B cell (primary cell): Measurements from ENCODE around the gene STYX. TPM values are rescaled to one million over a fixed set of nuclear protein-coding genes. Genes with fewer than 3 reads are reported as not detected.
A peak's percentile ranks its signal among the peaks of the same experiment; 100 is the strongest.

ENCODE experiments used
- ATAC-seq: fragments of 200-7000 bp; cut with Tn5 transposase; one replicate; pipeline ENCODE4 v1.10.0; 2021; ENCODE audit warnings: low read depth, mild to moderate bottlenecking, moderate number of reproducible peaks, moderate library complexity
- CTCF ChIA-PET: fragments of 350-600 bp; sonication (Branson Sonifier 250); formaldehyde crosslinking; loops from one replicate; lab custom pipeline; 2021; ENCODE audit warnings: antibody characterized with exemption, inconsistent platforms; lab: Charles Lee
- POLR2A ChIA-PET: fragments of 350-600 bp; sonication (Branson Sonifier 250); formaldehyde crosslinking; loops from one replicate; lab custom pipeline; 2021; ENCODE audit warnings: antibody characterized with exemption; lab: Charles Lee
- DNase-seq: peaks from one replicate; pipeline ENCODE4 v3.0.0; 2013
- H2AFZ ChIP-seq: 2 replicates; pipeline ENCODE4 v1.6.1; 2012; ENCODE audit warnings: mild to moderate bottlenecking, low read depth, low read length; ENCODE audit not compliant: insufficient read depth, poor library complexity, severe bottlenecking
- H3K27ac ChIP-seq, 2 donors: 1 replicate in 1 of 2; 2 replicates in 1 of 2; pipeline ENCODE4 v1.5.1; 2012 to 2013; ENCODE audit warnings: low read length in 2 of 2, mild to moderate bottlenecking in 2 of 2, moderate library complexity in 1 of 2
- H3K27me3 ChIP-seq, 4 experiments: fragments of 200-600 bp in 1 of 4; sonication (generic) in 1 of 4; replicated peaks in 1 of 4; 1 replicate in 2 of 4; 2 replicates in 2 of 4; pipeline versions ENCODE4 v1.6.1 to v1.7.0; 2013 to 2016; ENCODE audit warnings: low read length in 3 of 4, mild to moderate bottlenecking in 2 of 4, mixed read lengths in 1 of 4, moderate library complexity in 1 of 4; ENCODE audit not compliant: insufficient read depth in 4 of 4, control insufficient read depth in 3 of 4; ENCODE audit errors: control extremely low read depth in 1 of 4
- H3K36me3 ChIP-seq, 2 experiments: replicated peaks in 1 of 2; 1 replicate in 1 of 2; 2 replicates in 1 of 2; pipeline versions ENCODE4 v1.6.1 to v1.7.1; 2013; ENCODE audit warnings: low read length in 1 of 2; ENCODE audit not compliant: insufficient read depth in 2 of 2, control insufficient read depth in 1 of 2; ENCODE audit errors: control extremely low read depth in 1 of 2, extremely low read depth in 1 of 2
- H3K4me1 ChIP-seq, 2 donors: fragments of 200-600 bp in 1 of 2; sonication (generic) in 1 of 2; 1 replicate in 1 of 2; 2 replicates in 1 of 2; pipeline versions ENCODE4 v1.5.1 to v1.6.1; 2013 to 2017; ENCODE audit warnings: low read length in 2 of 2; ENCODE audit not compliant: control insufficient read depth in 2 of 2, insufficient read depth in 2 of 2
- H3K4me2 ChIP-seq: replicated peaks from 2 replicates; pipeline ENCODE3; 2012; ENCODE audit warnings: mild to moderate bottlenecking, low read depth, low read length; ENCODE audit not compliant: poor library complexity, severe bottlenecking
- H3K4me3 ChIP-seq, 5 experiments: fragments of 200-600 bp in 1 of 5; sonication (generic) in 1 of 5; 1 replicate in 3 of 5; 2 replicates in 2 of 5; pipeline versions ENCODE4 v1.5.1 to v1.7.0; 2011 to 2016; ENCODE audit warnings: low read length in 4 of 5, mild to moderate bottlenecking in 4 of 5, low read depth in 2 of 5, control low read depth in 1 of 5, moderate library complexity in 1 of 5; ENCODE audit not compliant: insufficient read depth in 1 of 5; ENCODE audit errors: control extremely low read depth in 1 of 5, extremely low read depth in 1 of 5
- H3K79me2 ChIP-seq: fragments of 200-600 bp; sonication (generic); one replicate; pipeline ENCODE4 v1.6.0; 2016; ENCODE audit warnings: low read length; ENCODE audit not compliant: control insufficient read depth, insufficient read depth
- H3K9ac ChIP-seq: fragments of 200-600 bp; sonication (generic); 2 replicates; pipeline ENCODE4 v1.6.1; 2017; ENCODE audit warnings: mild to moderate bottlenecking, low read length, moderate library complexity
- H3K9me3 ChIP-seq, 3 donors: one replicate each; pipeline versions ENCODE4 v1.6.1 to v1.7.1; 2013; ENCODE audit warnings: low read length in 2 of 3; ENCODE audit not compliant: control insufficient read depth in 2 of 3, insufficient read depth in 1 of 3; ENCODE audit errors: control extremely low read depth in 1 of 3
- H4K20me1 ChIP-seq: 2 replicates; pipeline ENCODE4 v1.6.0; 2012; ENCODE audit warnings: mild to moderate bottlenecking, low read length; ENCODE audit not compliant: insufficient read depth, control insufficient read depth, poor library complexity, severe bottlenecking
- H3K27ac Mint-ChIP-seq: one replicate; pipeline ENCODE4 v1.8.0; 2021; ENCODE audit warnings: mixed read lengths
- H3K27me3 Mint-ChIP-seq: one replicate; pipeline ENCODE4 v1.8.0; 2021; ENCODE audit warnings: mixed read lengths
- H3K4me1 Mint-ChIP-seq: one replicate; pipeline ENCODE4 v1.8.0; 2021; ENCODE audit warnings: mixed read lengths
- H3K4me3 Mint-ChIP-seq: one replicate; pipeline ENCODE4 v1.8.0; 2021; ENCODE audit warnings: mixed read lengths
- H3K9me3 Mint-ChIP-seq: one replicate; pipeline ENCODE4 v1.8.0; 2022; ENCODE audit warnings: mixed read lengths; ENCODE audit not compliant: insufficient read depth
- CTCF ChIP-seq: fragments of 200-600 bp; IDR thresholded peaks from one replicate; pipeline ENCODE4 v1.8.0; 2022; ENCODE audit warnings: antibody characterized with exemption, mild to moderate bottlenecking
- EZH2 ChIP-seq: IDR thresholded peaks from 2 replicates; pipeline ENCODE4 v1.6.1; 2012; ENCODE audit warnings: borderline replicate concordance, low read depth, mild to moderate bottlenecking, moderate library complexity, low read length; ENCODE audit not compliant: insufficient read depth, poor library complexity, severe bottlenecking
- WGBS: methylation state at CpG from one replicate; pipeline ENCODE4 v1.1.5; 2013; ENCODE audit warnings: missing lambda C conversion rate; ENCODE audit not compliant: insufficient coverage; 5-methylcytosine and 5-hydroxymethylcytosine counted together
- intact Hi-C: fragments of 100-400 bp; cut with micrococcal nuclease; formaldehyde crosslinking; loops from one replicate; pipeline ENCODE4 v1.10.0; 2022
- polyA plus RNA-seq: library from polyadenylated mRNA; depleted of rRNA; stranded (reverse); fragments of >200 nt; gene quantifications from 2 replicates; pipeline ENCODE4 v1.2.3, GENCODE V29; 2012
- total RNA-seq, 2 donors: library from RNA; stranded (reverse); fragments of 120-200 nt in 1 of 2; gene quantifications; 1 replicate in 1 of 2; 2 replicates in 1 of 2; pipeline versions ENCODE4 v1.2.3 to v1.2.4, GENCODE V29; 2013 to 2022

The STYX gene
- total and polyA plus RNA-seq, 2 donors (not counting 1 experiment from before 2014, with no cell fraction given) = 5.0 to 15.7 TPM

GRCh38 chr14:52791223-52792096 is 61.5 kb downstream of the STYX start, which contains the start of gene GNPNAT1:
TSS of gene GNPNAT1 (minus strand) at chr14:52791607. CDS start at chr14:52784650, 6,957 bp downstream.
- intact Hi-C loops = loop anchor here (1.0 to 5.0 kb wide), 6 partner anchors 61 to 1509 kb away; partner anchors contain the start of genes DDHD1, GPR137C, PSMC6 and STYX
- Histone ChIP-seq H4K20me1 (no peaks in the 10 kb centered on the region), H3K27ac (peak within 1 kb of the TSS; percentile 35 to 58), H3K27me3 (no peaks in the 10 kb centered on the region), H3K9me3 (peaks cover 0 to 7% (median 0%) of the 10 kb centered on the region in 3 donors), H3K4me1 (peaks cover 14 to 20% of the 10 kb centered on the region in 2 donors), H3K36me3 (no peaks in the 10 kb centered on the region), H3K79me2 (peaks cover 6% of the 10 kb centered on the region), H2AFZ (peak within 1 kb of the TSS; percentile 93), H3K4me3 (peak within 1 kb of the TSS; percentile 58 to 87 (median 80)), H3K4me2 (peak within 1 kb of the TSS; percentile 96), H3K9ac (peak within 1 kb of the TSS; percentile 82)
- POLR2A ChIA-PET = interaction anchor here (0.5 to 1.2 kb wide), 3 partner anchors 62 to 239 kb away, joined by 3 to 4 read pairs (median 3); partner anchors contain the start of genes ERO1A and GPR137C
- DNase-seq (peak; percentile 89), ATAC-seq (peak; percentile 96)
- Mint-ChIP-seq H3K4me1 (peaks cover 26% of the 10 kb centered on the region), H3K9me3 (no peaks in the 10 kb centered on the region), H3K4me3 (peak within 1 kb of the TSS; percentile 89), H3K27ac (peak within 1 kb of the TSS; percentile 86), H3K27me3 (no peaks in the 10 kb centered on the region)
- WGBS = 5% methylated on average over 74 of the region's 74 CpGs
- CTCF ChIA-PET = interaction anchor here (0.5 kb wide), 1 partner anchor 517 kb away, joined by 4 read pairs; no protein-coding TSS in a partner anchor
- no peak for TF ChIP-seq EZH2
- no peak for TF ChIP-seq CTCF
